Smooth muscle cell (in vitro differentiated cells): ENCODE measurements around the gene FNBP1L. TPM values are rescaled to one million over a fixed set of nuclear protein-coding genes. Genes with fewer than 3 reads are reported as not detected.

Source experiments
- DNase-seq: peaks from one replicate; lab custom pipeline; 2025; ENCODE audit not compliant: unreplicated experiment; lab: John Stamatoyannopoulos, UW
- H2AFZ ChIP-seq: fragments of 200-600 bp; sonication (generic); 2 replicates; pipeline ENCODE4 v1.6.0; 2016; ENCODE audit warnings: antibody characterized with exemption, low read depth, mild to moderate bottlenecking
- H3F3A ChIP-seq: fragments of 200-600 bp; sonication (generic); 2 replicates; pipeline ENCODE4 v1.6.0; 2017; ENCODE audit warnings: antibody characterized with exemption, low read depth
- H3K27ac ChIP-seq: fragments of 200-600 bp; sonication (generic); 2 replicates; pipeline ENCODE4 v1.5.1; 2016; ENCODE audit warnings: low read depth, mild to moderate bottlenecking
- H3K27me3 ChIP-seq: fragments of 200-600 bp; sonication (generic); 2 replicates; pipeline ENCODE4 v1.6.1; 2016; ENCODE audit warnings: low read depth, mild to moderate bottlenecking
- H3K36me3 ChIP-seq: fragments of 200-600 bp; sonication (generic); 2 replicates; pipeline ENCODE4 v1.5.1; 2016; ENCODE audit warnings: low read depth
- H3K4me1 ChIP-seq: fragments of 200-600 bp; sonication (generic); 2 replicates; pipeline ENCODE4 v1.5.1; 2016; ENCODE audit warnings: low read depth
- H3K4me2 ChIP-seq: fragments of 200-600 bp; sonication (generic); 2 replicates; pipeline ENCODE4 v1.6.0; 2016; ENCODE audit warnings: mild to moderate bottlenecking
- H3K4me3 ChIP-seq: fragments of 200-600 bp; sonication (generic); 2 replicates; pipeline ENCODE4 v1.5.1; 2016; ENCODE audit warnings: mild to moderate bottlenecking
- H3K79me2 ChIP-seq: fragments of 200-600 bp; sonication (generic); 2 replicates; pipeline ENCODE4 v1.6.0; 2016; ENCODE audit warnings: low read depth, mild to moderate bottlenecking
- H3K9ac ChIP-seq: fragments of 200-600 bp; sonication (generic); 2 replicates; pipeline ENCODE4 v1.6.0; 2016; ENCODE audit warnings: low read depth
- H3K9me3 ChIP-seq: fragments of 200-600 bp; sonication (generic); replicated peaks from 2 replicates; pipeline ENCODE4 v1.5.1; 2016; ENCODE audit warnings: low read depth
- H4K20me1 ChIP-seq: fragments of 200-600 bp; sonication (generic); 2 replicates; pipeline ENCODE4 v1.6.0; 2016; ENCODE audit warnings: low read depth
- WGBS: methylation state at CpG from one replicate; pipeline ENCODE4 v1.1.7; 2016; ENCODE audit warnings: low lambda C conversion rate; 5-methylcytosine and 5-hydroxymethylcytosine counted together
- polyA plus RNA-seq: library from polyadenylated mRNA; unstranded; fragments of >200 nt; fragmentation: Nextera tagmentation; extraction: Ambion mirVana; gene quantifications from 2 replicates; pipeline ENCODE4 v1.2.1, GENCODE V29; 2016
- total RNA-seq: library from RNA; depleted of rRNA; stranded (reverse); fragments of >200 nt; gene quantifications from 2 replicates; pipeline ENCODE4 v1.2.3, GENCODE V29; 2014
- TF ChIP-seq, protein P1 (sequence below): fragments of 200-600 bp; sonication (generic); IDR thresholded peaks from 2 replicates; pipeline ENCODE4 v1.5.1; 2017; ENCODE audit warnings: borderline replicate concordance, mild to moderate bottlenecking, antibody characterized with exemption; ENCODE audit not compliant: insufficient read depth, poor library complexity, severe bottlenecking

The FNBP1L gene
- total and polyA plus RNA-seq, 2 experiments from 2014 or later = 18.7 to 60.4 TPM

- WGBS = 100% methylated on average over 2 of the region's 2 CpGs
- no peak overlapping the region for H3K4me2 ChIP-seq
Measured at GRCh38 chr1:93600663-93601062, 152.7 kb downstream of the FNBP1L start.

GRCh38 chr1:93601686-93602085, 153.8 kb downstream of the FNBP1L start:
- Histone ChIP-seq H3K4me1 (no peaks in the 10 kb centered on the region), H3F3A (peaks cover 17% of the 10 kb centered on the region), H2AFZ (no peak overlapping the region), H3K4me3 (no peak overlapping the region), H3K4me2 (no peak overlapping the region), H3K79me2 (peaks cover 82% of the 10 kb centered on the region), H3K27me3 (no peaks in the 10 kb centered on the region), H4K20me1 (peaks cover 100% of the 10 kb centered on the region), H3K36me3 (no peaks in the 10 kb centered on the region), H3K9ac (no peak overlapping the region), H3K9me3 (no peaks in the 10 kb centered on the region), H3K27ac (no peak overlapping the region)
- TF ChIP-seq, protein P1, sequence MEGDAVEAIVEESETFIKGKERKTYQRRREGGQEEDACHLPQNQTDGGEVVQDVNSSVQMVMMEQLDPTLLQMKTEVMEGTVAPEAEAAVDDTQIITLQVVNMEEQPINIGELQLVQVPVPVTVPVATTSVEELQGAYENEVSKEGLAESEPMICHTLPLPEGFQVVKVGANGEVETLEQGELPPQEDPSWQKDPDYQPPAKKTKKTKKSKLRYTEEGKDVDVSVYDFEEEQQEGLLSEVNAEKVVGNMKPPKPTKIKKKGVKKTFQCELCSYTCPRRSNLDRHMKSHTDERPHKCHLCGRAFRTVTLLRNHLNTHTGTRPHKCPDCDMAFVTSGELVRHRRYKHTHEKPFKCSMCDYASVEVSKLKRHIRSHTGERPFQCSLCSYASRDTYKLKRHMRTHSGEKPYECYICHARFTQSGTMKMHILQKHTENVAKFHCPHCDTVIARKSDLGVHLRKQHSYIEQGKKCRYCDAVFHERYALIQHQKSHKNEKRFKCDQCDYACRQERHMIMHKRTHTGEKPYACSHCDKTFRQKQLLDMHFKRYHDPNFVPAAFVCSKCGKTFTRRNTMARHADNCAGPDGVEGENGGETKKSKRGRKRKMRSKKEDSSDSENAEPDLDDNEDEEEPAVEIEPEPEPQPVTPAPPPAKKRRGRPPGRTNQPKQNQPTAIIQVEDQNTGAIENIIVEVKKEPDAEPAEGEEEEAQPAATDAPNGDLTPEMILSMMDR = no peak
- 67% methylated on average over 1 of the region's 1 CpG for WGBS
- DNase-seq = no peak

More at GRCh38 chr1:93600663-93601062, 152.7 kb downstream of the FNBP1L start:
- Histone ChIP-seq H3K9me3 (no peaks in the 10 kb centered on the region), H3K79me2 (peaks cover 93% of the 10 kb centered on the region), H3K27ac (no peak overlapping the region), H2AFZ (no peak overlapping the region), H3K9ac (no peak overlapping the region), H3K4me1 (no peaks in the 10 kb centered on the region), H3K27me3 (no peaks in the 10 kb centered on the region), H3F3A (peaks cover 15% of the 10 kb centered on the region), H4K20me1 (peaks cover 100% of the 10 kb centered on the region), H3K36me3 (no peaks in the 10 kb centered on the region), H3K4me3 (no peak overlapping the region)
- TF ChIP-seq, protein P1 = no peak
- no peak for DNase-seq

DNA sequence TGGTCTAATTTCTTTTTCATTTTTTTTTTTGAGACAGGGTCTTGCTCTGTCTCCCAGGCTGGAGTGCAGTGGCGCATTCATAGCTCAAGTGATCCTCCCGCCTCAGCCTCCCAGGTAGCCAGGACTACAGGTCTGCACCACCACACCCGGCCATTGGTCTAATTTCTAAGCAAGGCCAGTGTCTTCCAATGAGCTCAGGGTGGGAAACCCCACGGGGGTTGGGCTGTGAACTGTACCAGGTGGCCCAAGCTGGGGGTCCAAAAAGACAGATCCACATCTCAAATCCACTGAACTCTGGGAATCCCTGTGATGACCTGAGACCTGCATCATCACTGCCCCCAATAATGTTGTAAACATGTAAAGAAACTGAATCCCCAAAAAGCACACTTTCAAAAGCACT, 154.2 kb downstream of the FNBP1L start:
- no peak for DNase-seq
- Histone ChIP-seq H3K9me3 (no peaks in the 10 kb centered on the region), H3K79me2 (peaks cover 78% of the 10 kb centered on the region), H3K4me2 (no peak overlapping the region), H3K27ac (no peak overlapping the region), H3K36me3 (no peaks in the 10 kb centered on the region), H4K20me1 (peaks cover 100% of the 10 kb centered on the region), H3F3A (peaks cover 17% of the 10 kb centered on the region), H3K4me3 (no peak overlapping the region), H3K27me3 (no peaks in the 10 kb centered on the region), H3K9ac (no peak overlapping the region), H3K4me1 (no peaks in the 10 kb centered on the region), H2AFZ (no peak overlapping the region)
- TF ChIP-seq, protein P1 = no peak
- WGBS = 99% methylated on average over 4 of the region's 4 CpGs

DNA sequence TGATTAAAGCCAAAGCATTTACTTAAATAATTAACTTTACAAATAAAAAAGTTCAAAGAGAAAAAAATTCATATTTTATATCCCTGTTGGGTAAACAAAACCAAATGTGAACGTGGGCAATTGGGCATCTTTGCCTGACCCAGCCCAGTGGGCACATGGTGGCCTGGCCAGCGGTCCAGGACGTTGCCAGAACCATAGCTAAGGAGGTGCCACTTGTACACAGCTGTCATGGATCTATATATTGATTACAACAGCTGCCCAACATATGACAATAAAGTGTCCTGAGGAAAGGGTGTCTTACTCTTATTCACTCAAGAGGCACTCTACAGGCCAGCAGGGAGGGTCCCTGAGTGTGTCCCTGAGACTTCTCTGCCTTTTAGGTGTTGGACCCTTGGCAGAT, 155.2 kb downstream of the FNBP1L start:
- Histone ChIP-seq H4K20me1 (peaks cover 100% of the 10 kb centered on the region), H3K9me3 (no peaks in the 10 kb centered on the region), H3K27ac (no peak overlapping the region), H3K79me2 (peaks cover 74% of the 10 kb centered on the region), H3K4me3 (no peak overlapping the region), H3K4me2 (no peak overlapping the region), H3K9ac (no peak overlapping the region), H3K27me3 (no peaks in the 10 kb centered on the region), H3K4me1 (peaks cover 3% of the 10 kb centered on the region), H3K36me3 (no peaks in the 10 kb centered on the region), H3F3A (peaks cover 19% of the 10 kb centered on the region), H2AFZ (no peak overlapping the region)
- no peak for DNase-seq
- TF ChIP-seq, protein P1 = no peak
- 91% methylated on average over 3 of the region's 3 CpGs for WGBS
